H54 (cell line): ENCODE data around the gene GCK.

Source experiments
- DNase-seq: peaks from one replicate; pipeline ENCODE4 v3.0.0; 2011; ENCODE audit warnings: low spot score, mixed read lengths; ENCODE audit not compliant: insufficient read length
- FAIRE-seq: peaks from 3 replicates; lab custom pipeline; 2011; peaks lifted over from hg19 to GRCh38; lab: Jason Lieb, UNC
- POLR2A ChIP-seq: IDR thresholded peaks from 2 replicates; pipeline ENCODE4 v1.6.1; 2011; ENCODE audit warnings: low read depth, mild to moderate bottlenecking, low read length

The GCK gene

GRCh38 chr7:44218418-44219201 is 29.4 kb upstream of the GCK start:
- no peak for TF ChIP-seq POLR2A
- FAIRE-seq (no peak), DNase-seq (no peak)

GRCh38 chr7:44217852-44218402 is 28.7 kb upstream of the GCK start:
- DNase-seq (no peak), FAIRE-seq (no peak)
- TF ChIP-seq POLR2A = no peak

- DNase-seq (no peak), FAIRE-seq (no peak)
- no peak for TF ChIP-seq POLR2A
Measured at GRCh38 chr7:44217223-44217714, 28.0 kb upstream of the GCK start.

GRCh38 chr7:44216521-44217222 is 27.4 kb upstream of the GCK start:
- DNase-seq (no peak), FAIRE-seq (no peak)
- no peak for TF ChIP-seq POLR2A

GRCh38 chr7:44216019-44216418 is 26.8 kb upstream of the GCK start:
- FAIRE-seq (no peak), DNase-seq (no peak)
- no peak for TF ChIP-seq POLR2A

- DNase-seq = no peak
- TF ChIP-seq POLR2A = no peak
- no peak for FAIRE-seq
Measured at GRCh38 chr7:44215531-44215930, 26.3 kb upstream of the GCK start.

GRCh38 chr7:44213877-44214388 is 24.7 kb upstream of the GCK start:
- DNase-seq = no peak
- TF ChIP-seq POLR2A = no peak
- FAIRE-seq = no peak

GRCh38 chr7:44213206-44213876 is 24.1 kb upstream of the GCK start:
- no peak for DNase-seq
- TF ChIP-seq POLR2A = no peak
- no peak for FAIRE-seq

- DNase-seq = no peak
- no peak for FAIRE-seq
- TF ChIP-seq POLR2A = no peak
Measured at GRCh38 chr7:44212581-44213184, 23.4 kb upstream of the GCK start.

GRCh38 chr7:44212018-44212417 is 22.8 kb upstream of the GCK start:
- no peak for FAIRE-seq
- no peak for TF ChIP-seq POLR2A
- DNase-seq = no peak

GRCh38 chr7:44211126-44211675 is 22.0 kb upstream of the GCK start:
- no peak for DNase-seq
- no peak for TF ChIP-seq POLR2A
- no peak for FAIRE-seq

- no peak for TF ChIP-seq POLR2A
- FAIRE-seq (no peak), DNase-seq (no peak)
Measured at GRCh38 chr7:44210107-44210506, 20.9 kb upstream of the GCK start.

GRCh38 chr7:44208085-44208484 is 18.8 kb upstream of the GCK start:
- no peak for TF ChIP-seq POLR2A
- DNase-seq (no peak), FAIRE-seq (no peak)
